H9 (cell line): ENCODE measurements around the gene MSANTD2. TPM values are rescaled to one million over a fixed set of nuclear protein-coding genes. Genes with fewer than 3 reads are reported as not detected.

Source experiments
- DNase-seq: peaks from one replicate; pipeline ENCODE4 v3.0.0-alpha.2; 2017
- H2AFZ ChIP-seq: one replicate; pipeline ENCODE4 v1.6.1; 2013; ENCODE audit warnings: mild to moderate bottlenecking, low read length, control low read depth, moderate library complexity
- H2AK5ac ChIP-seq: 2 replicates; pipeline ENCODE4 v1.6.1; 2013; ENCODE audit warnings: low read length, control low read depth, mixed read lengths; ENCODE audit not compliant: insufficient read length
- H2BK120ac ChIP-seq: one replicate; pipeline ENCODE4 v1.6.1; 2013; ENCODE audit warnings: low read depth, mild to moderate bottlenecking, low read length, control low read depth, inconsistent platforms; ENCODE audit not compliant: poor library complexity, severe bottlenecking
- H2BK12ac ChIP-seq: 2 replicates; pipeline ENCODE4 v1.6.1; 2013; ENCODE audit warnings: low read length, control low read depth, mixed read lengths, low read depth; ENCODE audit not compliant: insufficient read length
- H2BK15ac ChIP-seq: 2 replicates; pipeline ENCODE4 v1.6.1; 2013; ENCODE audit warnings: low read depth, low read length, control low read depth
- H2BK20ac ChIP-seq: one replicate; pipeline ENCODE4 v1.6.1; 2013; ENCODE audit warnings: low read depth, mild to moderate bottlenecking, low read length, control low read depth, inconsistent platforms; ENCODE audit not compliant: poor library complexity, severe bottlenecking
- H2BK5ac ChIP-seq: 2 replicates; pipeline ENCODE4 v1.6.1; 2013; ENCODE audit warnings: low read length, control low read depth, mixed read lengths; ENCODE audit not compliant: insufficient read length
- H3K14ac ChIP-seq: 2 replicates; pipeline ENCODE4 v1.6.1; 2013; ENCODE audit warnings: low read length, control low read depth; ENCODE audit not compliant: insufficient read depth
- H3K18ac ChIP-seq: 2 replicates; pipeline ENCODE4 v1.6.1; 2013; ENCODE audit warnings: low read depth, mild to moderate bottlenecking, mixed read lengths, low read length, control low read depth; ENCODE audit not compliant: insufficient read length
- H3K23ac ChIP-seq: 2 replicates; pipeline ENCODE4 v1.6.1; 2013; ENCODE audit warnings: low read length, control low read depth, mixed read lengths, low read depth; ENCODE audit not compliant: insufficient read length
- H3K23me2 ChIP-seq: 2 replicates; pipeline ENCODE4 v1.6.1; 2013; ENCODE audit warnings: low read depth, mild to moderate bottlenecking, mixed read lengths, low read length, control low read depth; ENCODE audit not compliant: insufficient read length, poor library complexity, severe bottlenecking
- H3K27ac ChIP-seq: 2 replicates; pipeline ENCODE4 v1.5.1; 2013; ENCODE audit warnings: low read length, control low read depth, mixed read lengths, low read depth; ENCODE audit not compliant: insufficient read length
- H3K27me3 ChIP-seq: 2 replicates; pipeline ENCODE4 v1.6.1; 2013; ENCODE audit warnings: low read length, control low read depth, inconsistent platforms; ENCODE audit not compliant: insufficient read depth
- H3K4ac ChIP-seq: 2 replicates; pipeline ENCODE4 v1.6.1; 2013; ENCODE audit warnings: low read depth, mild to moderate bottlenecking, control low read depth, inconsistent platforms, low read length, moderate library complexity
- H3K4me1 ChIP-seq: 2 replicates; pipeline ENCODE4 v1.6.1; 2013; ENCODE audit warnings: low read length, control low read depth, inconsistent platforms; ENCODE audit not compliant: insufficient read depth
- H3K4me2 ChIP-seq: 2 replicates; pipeline ENCODE4 v1.6.1; 2013; ENCODE audit warnings: low read length, control low read depth, mixed read lengths; ENCODE audit not compliant: insufficient read length, insufficient read depth
- H3K56ac ChIP-seq: 2 replicates; pipeline ENCODE4 v1.6.1; 2013; ENCODE audit warnings: low read depth, mild to moderate bottlenecking, mixed read lengths, low read length, control low read depth; ENCODE audit not compliant: insufficient read length
- H3K79me1 ChIP-seq: 2 replicates; pipeline ENCODE4 v1.6.1; 2013; ENCODE audit warnings: low read depth, mild to moderate bottlenecking, moderate library complexity, low read length, control low read depth, inconsistent platforms; ENCODE audit not compliant: insufficient read depth, poor library complexity, severe bottlenecking
- H3K79me2 ChIP-seq: 2 replicates; pipeline ENCODE4 v1.6.1; 2013; ENCODE audit warnings: low read length, control low read depth, inconsistent platforms; ENCODE audit not compliant: insufficient read depth
- H3K9ac ChIP-seq: 2 replicates; pipeline ENCODE4 v1.6.1; 2013; ENCODE audit warnings: low read length, control low read depth, mixed read lengths; ENCODE audit not compliant: insufficient read length; ENCODE audit errors: extremely low read depth
- H3K9me3 ChIP-seq: one replicate; pipeline ENCODE4 v1.6.1; 2013; ENCODE audit warnings: low read depth, low read length, inconsistent platforms; ENCODE audit not compliant: control insufficient read depth
- H3T11ph ChIP-seq: one replicate; pipeline ENCODE4 v1.6.1; 2013; ENCODE audit warnings: mild to moderate bottlenecking, low read length, control low read depth, inconsistent platforms
- H4K20me1 ChIP-seq: one replicate; pipeline ENCODE4 v1.6.1; 2013; ENCODE audit not compliant: control insufficient read depth, insufficient read length, insufficient read depth
- H4K5ac ChIP-seq: 2 replicates; pipeline ENCODE4 v1.6.1; 2013; ENCODE audit warnings: low read depth, mild to moderate bottlenecking, mixed read lengths, low read length, control low read depth; ENCODE audit not compliant: insufficient read length
- H4K8ac ChIP-seq: replicated peaks from 2 replicates; pipeline ENCODE4 v1.6.1; 2013; ENCODE audit warnings: low read length, control low read depth, mixed read lengths, low read depth; ENCODE audit not compliant: insufficient read length
- H4K91ac ChIP-seq: 2 replicates; pipeline ENCODE4 v1.6.1; 2013; ENCODE audit warnings: low read depth, mild to moderate bottlenecking, moderate library complexity, mixed read lengths, low read length, control low read depth; ENCODE audit not compliant: insufficient read length
- H3K27ac Mint-ChIP-seq, 3 experiments: 2 replicates in 2 of 3; 3 replicates in 1 of 3; pipeline ENCODE4 v1.8.0; 2020 to 2021; ENCODE audit warnings: mixed read lengths in 3 of 3, mild to moderate bottlenecking in 1 of 3, moderate library complexity in 1 of 3
- H3K27me3 Mint-ChIP-seq: 2 replicates; pipeline ENCODE4 v1.8.0; 2021; ENCODE audit warnings: low read depth, mild to moderate bottlenecking, moderate library complexity, mixed read lengths
- H3K36me3 Mint-ChIP-seq, 3 experiments: 2 replicates in 2 of 3; 3 replicates in 1 of 3; pipeline ENCODE4 v1.8.0; 2020 to 2021; ENCODE audit warnings: low read depth in 3 of 3, mixed read lengths in 3 of 3; ENCODE audit not compliant: insufficient read depth in 1 of 3
- H3K4me1 Mint-ChIP-seq, 2 experiments: 2 replicates each; pipeline ENCODE4 v1.8.0; 2020; ENCODE audit warnings: mixed read lengths in 2 of 2
- H3K4me3 Mint-ChIP-seq, 2 experiments: 2 replicates in 1 of 2; 3 replicates in 1 of 2; pipeline ENCODE4 v1.8.0; 2020 to 2021; ENCODE audit warnings: mild to moderate bottlenecking in 2 of 2, mixed read lengths in 2 of 2, moderate library complexity in 1 of 2
- H3K9me3 Mint-ChIP-seq, 2 experiments: 2 replicates in 1 of 2; 3 replicates in 1 of 2; pipeline ENCODE4 v1.8.0; 2020; ENCODE audit warnings: mild to moderate bottlenecking in 2 of 2, mixed read lengths in 2 of 2, moderate library complexity in 1 of 2
- WGBS: extraction: QIAGEN DNeasy Blood & Tissue Kit; methylation state at CpG from one replicate; pipeline ENCODE4 v1.1.7; 2013; ENCODE audit warnings: missing lambda C conversion rate, low lambda C conversion rate, mixed read lengths; ENCODE audit not compliant: insufficient read length; ENCODE audit errors: extremely low coverage; 5-methylcytosine and 5-hydroxymethylcytosine counted together
- total RNA-seq: library from RNA; stranded (reverse); gene quantifications from 2 replicates; pipeline ENCODE4 v1.2.1, GENCODE V29; 2021
- TF ChIP-seq, protein P1 (sequence below): fragments of 200-600 bp; sonication (generic); conservative IDR thresholded peaks from 3 replicates; pipeline ENCODE4 v1.8.0; 2021; ENCODE audit warnings: antibody characterized with exemption, mild to moderate bottlenecking

Gene MSANTD2
- total RNA-seq, 1 experiment from 2014 or later: 18.1 TPM

DNA sequence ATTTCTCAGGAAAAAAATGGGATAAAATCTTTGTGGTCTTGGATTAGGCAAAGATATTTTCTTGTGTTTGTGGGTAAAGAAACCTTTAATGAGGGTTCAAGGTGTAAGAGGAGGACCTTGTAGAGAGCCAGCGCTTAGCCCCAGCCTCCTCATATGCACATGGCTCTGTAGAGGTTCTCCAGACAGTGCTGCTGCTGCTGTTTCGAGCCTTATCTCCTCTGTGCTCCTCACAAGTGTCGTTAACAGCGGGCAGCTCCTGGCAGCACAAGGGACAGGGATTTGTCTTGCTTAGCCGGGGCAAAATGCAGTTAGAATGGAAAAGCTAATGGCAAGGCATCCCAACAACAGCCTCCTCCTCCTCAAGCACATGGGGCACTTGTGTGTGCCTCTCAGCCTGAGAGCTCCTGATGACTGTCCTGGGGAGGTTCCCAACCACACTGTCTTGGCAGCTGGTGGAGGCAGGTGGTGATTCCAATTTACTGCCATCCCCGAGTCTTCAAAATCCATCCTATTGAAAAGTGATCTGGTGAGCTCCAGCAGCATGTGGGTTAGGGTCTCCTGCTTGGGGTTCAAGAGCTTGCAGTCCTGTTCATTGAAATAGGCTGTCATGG lies 7.6 kb upstream of the MSANTD2 start:
- H3K27me3 ChIP-seq: no peaks in the 10 kb centered on the region
- Mint-ChIP-seq H3K27ac (no peak overlapping the region), H3K4me3 (no peak overlapping the region), H3K36me3 (peaks cover 6 to 22% (median 6%) of the 10 kb centered on the region in 3 experiments; a peak in 6 of 7 replicates), H3K4me1 (no peaks in the 10 kb centered on the region), H3K9me3 (peaks cover 0 to 8% of the 10 kb centered on the region in 2 experiments; a peak in 1 of 5 replicates), H3K27me3 (no peaks in the 10 kb centered on the region; the same call in 1 of the 2 replicates)
- no peak overlapping the region for H4K91ac ChIP-seq
- H4K20me1 ChIP-seq: no peaks in the 10 kb centered on the region
- no peaks in the 10 kb centered on the region for H3K9me3 ChIP-seq
- H2AK5ac ChIP-seq: no peak overlapping the region
- H2AFZ ChIP-seq: no peak overlapping the region
- H4K5ac ChIP-seq: no peak overlapping the region
- H2BK120ac ChIP-seq: no peak overlapping the region
- H3K79me2 ChIP-seq: no peaks in the 10 kb centered on the region
- H3T11ph ChIP-seq: no peak overlapping the region
- H3K23me2 ChIP-seq: no peaks in the 10 kb centered on the region
- no peak overlapping the region for H3K56ac ChIP-seq
- no peak overlapping the region for H3K4ac ChIP-seq
- no CpG with 5 or more reads among the region's 6 CpGs for WGBS
- DNase-seq: no peak
- no peak overlapping the region for H3K9ac ChIP-seq
- H3K4me2 ChIP-seq: no peak overlapping the region
- no peaks in the 10 kb centered on the region for H3K4me1 ChIP-seq
- H4K8ac ChIP-seq: no peak overlapping the region
- H3K27ac ChIP-seq: no peak overlapping the region
- H2BK15ac ChIP-seq: no peak overlapping the region
- no peak overlapping the region for H3K18ac ChIP-seq
- no peak overlapping the region for H2BK12ac ChIP-seq
- TF ChIP-seq, protein P1, sequence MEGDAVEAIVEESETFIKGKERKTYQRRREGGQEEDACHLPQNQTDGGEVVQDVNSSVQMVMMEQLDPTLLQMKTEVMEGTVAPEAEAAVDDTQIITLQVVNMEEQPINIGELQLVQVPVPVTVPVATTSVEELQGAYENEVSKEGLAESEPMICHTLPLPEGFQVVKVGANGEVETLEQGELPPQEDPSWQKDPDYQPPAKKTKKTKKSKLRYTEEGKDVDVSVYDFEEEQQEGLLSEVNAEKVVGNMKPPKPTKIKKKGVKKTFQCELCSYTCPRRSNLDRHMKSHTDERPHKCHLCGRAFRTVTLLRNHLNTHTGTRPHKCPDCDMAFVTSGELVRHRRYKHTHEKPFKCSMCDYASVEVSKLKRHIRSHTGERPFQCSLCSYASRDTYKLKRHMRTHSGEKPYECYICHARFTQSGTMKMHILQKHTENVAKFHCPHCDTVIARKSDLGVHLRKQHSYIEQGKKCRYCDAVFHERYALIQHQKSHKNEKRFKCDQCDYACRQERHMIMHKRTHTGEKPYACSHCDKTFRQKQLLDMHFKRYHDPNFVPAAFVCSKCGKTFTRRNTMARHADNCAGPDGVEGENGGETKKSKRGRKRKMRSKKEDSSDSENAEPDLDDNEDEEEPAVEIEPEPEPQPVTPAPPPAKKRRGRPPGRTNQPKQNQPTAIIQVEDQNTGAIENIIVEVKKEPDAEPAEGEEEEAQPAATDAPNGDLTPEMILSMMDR: no peak
- H3K23ac ChIP-seq: no peak overlapping the region
- no peak overlapping the region for H2BK20ac ChIP-seq
- no peak overlapping the region for H2BK5ac ChIP-seq
- H3K14ac ChIP-seq: no peak overlapping the region
- H3K79me1 ChIP-seq: no peaks in the 10 kb centered on the region
